Upper lobe of right lung (tissue), 1 donor: ENCODE measurements around the gene SLC29A3. TPM values are rescaled to one million over a fixed set of nuclear protein-coding genes. Genes with fewer than 3 reads are reported as not detected.

ENCODE experiments used
- ATAC-seq: fragments of 200-7000 bp; cut with Tn5 transposase; one replicate; pipeline ENCODE4 v1.9.1; 2020; ENCODE audit warnings: mild to moderate bottlenecking, moderate library complexity
- DNase-seq: peaks from one replicate; pipeline ENCODE4 v3.0.0-alpha.2; 2020
- H3K27ac ChIP-seq: fragments of 200-600 bp; one replicate; pipeline ENCODE4 v1.8.0; 2022
- H3K27me3 ChIP-seq: fragments of 200-600 bp; one replicate; pipeline ENCODE4 v1.8.0; 2022; ENCODE audit warnings: mild to moderate bottlenecking
- H3K36me3 ChIP-seq: fragments of 200-600 bp; one replicate; pipeline ENCODE4 v1.8.0; 2022
- H3K4me1 ChIP-seq: fragments of 200-600 bp; one replicate; pipeline ENCODE4 v1.8.0; 2022
- H3K4me3 ChIP-seq: fragments of 200-600 bp; one replicate; pipeline ENCODE4 v1.8.0; 2022; ENCODE audit warnings: mild to moderate bottlenecking
- H3K9me3 ChIP-seq: fragments of 200-600 bp; one replicate; pipeline ENCODE4 v1.8.0; 2022
- intact Hi-C: fragments of 100-400 bp; cut with DNase I; formaldehyde crosslinking; loops from one replicate; pipeline ENCODE4 v1.11.0; 2022
- total RNA-seq: library from RNA; stranded (reverse); fragmentation: NEBNext Ultra II Directional; extraction: Animal tissue kit (Norgen Biotek cat#: 25700); gene quantifications from one replicate; pipeline ENCODE4 v1.2.1, GENCODE V29; 2021
- TF ChIP-seq, protein P1 (sequence below): fragments of 200-600 bp; IDR thresholded peaks from one replicate; pipeline ENCODE4 v1.8.0; 2022; ENCODE audit warnings: antibody characterized with exemption
- donor health status: DM: no; HTN: yes; CAD: no; lungs with severe emphysema.

Gene SLC29A3
- total RNA-seq, 1 donor from 2014 or later = 14.8 TPM

DNA sequence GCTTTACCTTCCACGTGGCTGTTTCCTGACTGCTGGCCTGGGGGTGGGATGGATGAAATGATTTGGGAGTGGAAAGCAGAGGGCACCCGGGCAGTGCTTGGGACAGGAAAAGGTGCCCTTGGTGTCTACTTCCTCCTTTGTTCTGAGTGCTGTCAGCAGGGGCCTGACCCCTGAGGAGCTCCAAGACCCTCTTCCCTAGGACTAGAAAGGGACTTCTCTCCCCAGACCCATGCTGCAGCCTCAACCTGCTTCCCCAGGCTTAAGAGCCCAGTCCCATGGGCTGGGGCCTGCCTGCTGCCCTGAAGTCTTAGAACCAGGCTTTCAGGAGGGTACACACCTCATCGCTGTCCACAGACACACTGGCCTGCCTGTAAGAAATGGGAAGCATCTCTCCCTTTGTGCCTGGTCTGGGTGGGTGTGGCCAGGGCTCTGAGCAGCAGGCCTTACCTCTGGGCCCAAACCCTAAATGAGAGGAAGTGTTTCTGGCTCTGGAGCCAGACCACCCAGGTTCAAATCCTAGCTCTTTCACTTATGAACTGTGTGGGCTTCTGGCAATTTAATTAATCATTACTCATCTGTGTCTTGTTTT is 90.6 kb downstream of the SLC29A3 start:
- H3K9me3 ChIP-seq = peaks cover 14% of the 10 kb centered on the region
- ATAC-seq = no peak
- no peaks in the 10 kb centered on the region for H3K27me3 ChIP-seq
- DNase-seq = no peak
- no peaks in the 10 kb centered on the region for H3K4me1 ChIP-seq
- intact Hi-C loops = no loop called here
- no peaks in the 10 kb centered on the region for H3K36me3 ChIP-seq
- H3K4me3 ChIP-seq = no peak overlapping the region
- TF ChIP-seq, protein P1, sequence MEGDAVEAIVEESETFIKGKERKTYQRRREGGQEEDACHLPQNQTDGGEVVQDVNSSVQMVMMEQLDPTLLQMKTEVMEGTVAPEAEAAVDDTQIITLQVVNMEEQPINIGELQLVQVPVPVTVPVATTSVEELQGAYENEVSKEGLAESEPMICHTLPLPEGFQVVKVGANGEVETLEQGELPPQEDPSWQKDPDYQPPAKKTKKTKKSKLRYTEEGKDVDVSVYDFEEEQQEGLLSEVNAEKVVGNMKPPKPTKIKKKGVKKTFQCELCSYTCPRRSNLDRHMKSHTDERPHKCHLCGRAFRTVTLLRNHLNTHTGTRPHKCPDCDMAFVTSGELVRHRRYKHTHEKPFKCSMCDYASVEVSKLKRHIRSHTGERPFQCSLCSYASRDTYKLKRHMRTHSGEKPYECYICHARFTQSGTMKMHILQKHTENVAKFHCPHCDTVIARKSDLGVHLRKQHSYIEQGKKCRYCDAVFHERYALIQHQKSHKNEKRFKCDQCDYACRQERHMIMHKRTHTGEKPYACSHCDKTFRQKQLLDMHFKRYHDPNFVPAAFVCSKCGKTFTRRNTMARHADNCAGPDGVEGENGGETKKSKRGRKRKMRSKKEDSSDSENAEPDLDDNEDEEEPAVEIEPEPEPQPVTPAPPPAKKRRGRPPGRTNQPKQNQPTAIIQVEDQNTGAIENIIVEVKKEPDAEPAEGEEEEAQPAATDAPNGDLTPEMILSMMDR = no peak
- no peak overlapping the region for H3K27ac ChIP-seq

Other genes starting within 250 kb of the SLC29A3 start
- gene UNC5B, start 106.7 kb upstream of the SLC29A3 start, total RNA-seq = 16.0 TPM
- gene CDH23, start 77.7 kb downstream of the SLC29A3 start, total RNA-seq = 10.9 TPM